ENCODE results near the gene KDM2A.

KDM2A gene

GRCh38 chr11:67105964-67106363 is 13.1 kb upstream of the KDM2A start:
- Histone ChIP-seq H3K27me3 (ENCODE audit: insufficient read depth, poor library complexity, severe bottlenecking) (no peaks in the 10 kb centered on the region), H3K4me3 (replicated peaks; ENCODE audit: insufficient read depth, low read length) (no peak overlapping the region), H3K27ac (replicated peaks) (no peak overlapping the region)
- DNase-seq (ENCODE audit: low read depth in 1 of 2, low spot score in 1 of 2), result no peak
- TF ChIP-seq GABPA (IDR thresholded peaks at IDR 0.05; ENCODE audit: low read depth) (no peak), SPI1 (IDR thresholded peaks at IDR 0.05; ENCODE audit: borderline replicate concordance, low read depth) (no peak), POLR2AphosphoS5 (IDR thresholded peaks at IDR 0.05; ENCODE audit: low read depth) (no peak)
- TF ChIP-seq, protein P1, sequence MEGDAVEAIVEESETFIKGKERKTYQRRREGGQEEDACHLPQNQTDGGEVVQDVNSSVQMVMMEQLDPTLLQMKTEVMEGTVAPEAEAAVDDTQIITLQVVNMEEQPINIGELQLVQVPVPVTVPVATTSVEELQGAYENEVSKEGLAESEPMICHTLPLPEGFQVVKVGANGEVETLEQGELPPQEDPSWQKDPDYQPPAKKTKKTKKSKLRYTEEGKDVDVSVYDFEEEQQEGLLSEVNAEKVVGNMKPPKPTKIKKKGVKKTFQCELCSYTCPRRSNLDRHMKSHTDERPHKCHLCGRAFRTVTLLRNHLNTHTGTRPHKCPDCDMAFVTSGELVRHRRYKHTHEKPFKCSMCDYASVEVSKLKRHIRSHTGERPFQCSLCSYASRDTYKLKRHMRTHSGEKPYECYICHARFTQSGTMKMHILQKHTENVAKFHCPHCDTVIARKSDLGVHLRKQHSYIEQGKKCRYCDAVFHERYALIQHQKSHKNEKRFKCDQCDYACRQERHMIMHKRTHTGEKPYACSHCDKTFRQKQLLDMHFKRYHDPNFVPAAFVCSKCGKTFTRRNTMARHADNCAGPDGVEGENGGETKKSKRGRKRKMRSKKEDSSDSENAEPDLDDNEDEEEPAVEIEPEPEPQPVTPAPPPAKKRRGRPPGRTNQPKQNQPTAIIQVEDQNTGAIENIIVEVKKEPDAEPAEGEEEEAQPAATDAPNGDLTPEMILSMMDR (IDR thresholded peaks at IDR 0.05; ENCODE audit: insufficient read depth, low read length), result no peak
- TF ChIP-seq, protein P2, sequence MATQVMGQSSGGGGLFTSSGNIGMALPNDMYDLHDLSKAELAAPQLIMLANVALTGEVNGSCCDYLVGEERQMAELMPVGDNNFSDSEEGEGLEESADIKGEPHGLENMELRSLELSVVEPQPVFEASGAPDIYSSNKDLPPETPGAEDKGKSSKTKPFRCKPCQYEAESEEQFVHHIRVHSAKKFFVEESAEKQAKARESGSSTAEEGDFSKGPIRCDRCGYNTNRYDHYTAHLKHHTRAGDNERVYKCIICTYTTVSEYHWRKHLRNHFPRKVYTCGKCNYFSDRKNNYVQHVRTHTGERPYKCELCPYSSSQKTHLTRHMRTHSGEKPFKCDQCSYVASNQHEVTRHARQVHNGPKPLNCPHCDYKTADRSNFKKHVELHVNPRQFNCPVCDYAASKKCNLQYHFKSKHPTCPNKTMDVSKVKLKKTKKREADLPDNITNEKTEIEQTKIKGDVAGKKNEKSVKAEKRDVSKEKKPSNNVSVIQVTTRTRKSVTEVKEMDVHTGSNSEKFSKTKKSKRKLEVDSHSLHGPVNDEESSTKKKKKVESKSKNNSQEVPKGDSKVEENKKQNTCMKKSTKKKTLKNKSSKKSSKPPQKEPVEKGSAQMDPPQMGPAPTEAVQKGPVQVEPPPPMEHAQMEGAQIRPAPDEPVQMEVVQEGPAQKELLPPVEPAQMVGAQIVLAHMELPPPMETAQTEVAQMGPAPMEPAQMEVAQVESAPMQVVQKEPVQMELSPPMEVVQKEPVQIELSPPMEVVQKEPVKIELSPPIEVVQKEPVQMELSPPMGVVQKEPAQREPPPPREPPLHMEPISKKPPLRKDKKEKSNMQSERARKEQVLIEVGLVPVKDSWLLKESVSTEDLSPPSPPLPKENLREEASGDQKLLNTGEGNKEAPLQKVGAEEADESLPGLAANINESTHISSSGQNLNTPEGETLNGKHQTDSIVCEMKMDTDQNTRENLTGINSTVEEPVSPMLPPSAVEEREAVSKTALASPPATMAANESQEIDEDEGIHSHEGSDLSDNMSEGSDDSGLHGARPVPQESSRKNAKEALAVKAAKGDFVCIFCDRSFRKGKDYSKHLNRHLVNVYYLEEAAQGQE (IDR thresholded peaks at IDR 0.05; ENCODE audit: insufficient replicate concordance, low read depth), result no peak

GRCh38 chr11:67111261-67111660 is 7.8 kb upstream of the KDM2A start:
- TF ChIP-seq POLR2AphosphoS5 (IDR thresholded peaks at IDR 0.05; ENCODE audit: low read depth), result no peak
- no peak for TF ChIP-seq SPI1 (IDR thresholded peaks at IDR 0.05; ENCODE audit: borderline replicate concordance, low read depth)
- TF ChIP-seq, protein P2 (IDR thresholded peaks at IDR 0.05; ENCODE audit: insufficient replicate concordance, low read depth), result no peak
- TF ChIP-seq, protein P1 (IDR thresholded peaks at IDR 0.05; ENCODE audit: insufficient read depth, low read length), result no peak
- no peak for TF ChIP-seq GABPA (IDR thresholded peaks at IDR 0.05; ENCODE audit: low read depth)
- Histone ChIP-seq H3K4me3 (replicated peaks; ENCODE audit: insufficient read depth, low read length) (no peak overlapping the region), H3K27me3 (ENCODE audit: insufficient read depth, poor library complexity, severe bottlenecking) (no peaks in the 10 kb centered on the region), H3K27ac (replicated peaks) (no peak overlapping the region)
- DNase-seq (ENCODE audit: low read depth in 1 of 2, low spot score in 1 of 2), result no peak

DNA sequence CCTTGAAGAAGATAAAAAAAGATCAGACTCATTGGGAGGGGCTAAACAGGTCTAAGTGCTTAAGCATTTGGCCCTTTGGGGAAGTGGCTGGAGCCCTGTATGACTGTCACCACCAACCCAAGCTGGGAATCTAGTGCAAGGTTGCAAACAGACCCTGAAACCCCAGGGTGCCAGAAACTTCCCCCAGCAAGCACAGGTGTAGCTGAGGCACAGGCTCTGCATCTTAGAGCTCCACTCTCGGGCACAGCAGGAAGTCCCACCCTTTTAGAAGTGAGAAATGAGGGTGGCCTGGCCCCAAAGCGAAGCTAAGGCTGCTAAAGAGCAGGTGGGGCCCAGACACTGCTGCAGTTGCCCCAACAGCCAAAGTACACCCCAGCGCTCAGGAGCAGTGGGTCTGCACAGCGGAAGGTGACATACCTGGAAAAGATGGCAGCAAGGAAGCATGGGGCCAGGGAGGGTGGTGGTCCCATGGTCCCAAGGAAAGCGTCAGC is 5.8 kb upstream of the KDM2A start:
- DNase-seq (ENCODE audit: low read depth in 1 of 2, low spot score in 1 of 2), result peak in 1 of 2 experiments; percentile 65
- TF ChIP-seq, protein P2 (IDR thresholded peaks at IDR 0.05; ENCODE audit: insufficient replicate concordance, low read depth), result no peak
- no peak for TF ChIP-seq POLR2AphosphoS5 (IDR thresholded peaks at IDR 0.05; ENCODE audit: low read depth)
- peak; percentile 84 for TF ChIP-seq SPI1 (IDR thresholded peaks at IDR 0.05; ENCODE audit: borderline replicate concordance, low read depth)
- Histone ChIP-seq H3K27ac (replicated peaks) (no peak overlapping the region), H3K4me3 (replicated peaks; ENCODE audit: insufficient read depth, low read length) (no peak overlapping the region), H3K27me3 (ENCODE audit: insufficient read depth, poor library complexity, severe bottlenecking) (no peaks in the 10 kb centered on the region)

Measured in HL-60 (cell line).